ENCODE results near the gene POLE4.

POLE4 gene

GRCh38 chr2:74927621-74928020 lies 30.8 kb upstream of the POLE4 start:
- H3K4me3 Mint-ChIP-seq, result no peak overlapping the region
- peaks cover 21% of the 10 kb centered on the region for H3K36me3 Mint-ChIP-seq
- DNase-seq (ENCODE audit: low spot score in 2 of 2), result no peak
- no peaks in the 10 kb centered on the region for H3K9me3 Mint-ChIP-seq
- H3K27ac Mint-ChIP-seq, result no peak overlapping the region
- peaks cover 2% of the 10 kb centered on the region for H3K4me1 Mint-ChIP-seq
- no peak for ATAC-seq (ENCODE audit: low read depth)
- H3K27me3 Mint-ChIP-seq, result peaks cover 5% of the 10 kb centered on the region

GRCh38 chr2:74930811-74931486 lies 27.5 kb upstream of the POLE4 start:
- Mint-ChIP-seq H3K27me3 (peaks cover 5% of the 10 kb centered on the region), H3K27ac (no peak overlapping the region), H3K9me3 (no peaks in the 10 kb centered on the region), H3K4me1 (no peaks in the 10 kb centered on the region), H3K36me3 (peaks cover 23% of the 10 kb centered on the region), H3K4me3 (no peak overlapping the region)
- DNase-seq (ENCODE audit: low spot score in 2 of 2) (no peak), ATAC-seq (ENCODE audit: low read depth) (no peak)

- Mint-ChIP-seq H3K4me1 (no peaks in the 10 kb centered on the region), H3K27me3 (peaks cover 5% of the 10 kb centered on the region), H3K27ac (no peak overlapping the region), H3K9me3 (no peaks in the 10 kb centered on the region), H3K4me3 (no peak overlapping the region), H3K36me3 (peaks cover 23% of the 10 kb centered on the region)
- DNase-seq (ENCODE audit: low spot score in 2 of 2), result no peak
- no peak for ATAC-seq (ENCODE audit: low read depth)
Observed at GRCh38 chr2:74931940-74932339, 26.5 kb upstream of the POLE4 start.

GRCh38 chr2:74935975-74936391 lies 22.5 kb upstream of the POLE4 start:
- peaks cover 2% of the 10 kb centered on the region for H3K27me3 Mint-ChIP-seq
- peaks cover 9% of the 10 kb centered on the region for H3K36me3 Mint-ChIP-seq
- DNase-seq (ENCODE audit: low spot score in 2 of 2) (no peak), ATAC-seq (ENCODE audit: low read depth) (no peak)
- H3K9me3 Mint-ChIP-seq, result no peaks in the 10 kb centered on the region
- no peak overlapping the region for H3K27ac Mint-ChIP-seq
- H3K4me3 Mint-ChIP-seq, result no peak overlapping the region
- H3K4me1 Mint-ChIP-seq, result no peaks in the 10 kb centered on the region

- H3K27me3 Mint-ChIP-seq, result no peaks in the 10 kb centered on the region
- peaks cover 4% of the 10 kb centered on the region for H3K36me3 Mint-ChIP-seq
- H3K4me1 Mint-ChIP-seq, result no peaks in the 10 kb centered on the region
- DNase-seq (ENCODE audit: low spot score in 2 of 2) (no peak), ATAC-seq (ENCODE audit: low read depth) (no peak)
- H3K27ac Mint-ChIP-seq, result no peak overlapping the region
- no peaks in the 10 kb centered on the region for H3K9me3 Mint-ChIP-seq
- H3K4me3 Mint-ChIP-seq, result no peak overlapping the region
Observed at GRCh38 chr2:74937221-74937880, 21.1 kb upstream of the POLE4 start.

GRCh38 chr2:74938264-74938663 lies 20.2 kb upstream of the POLE4 start:
- H3K27ac Mint-ChIP-seq, result no peak overlapping the region
- DNase-seq (ENCODE audit: low spot score in 2 of 2) (no peak), ATAC-seq (ENCODE audit: low read depth) (no peak)
- no peaks in the 10 kb centered on the region for H3K27me3 Mint-ChIP-seq
- H3K36me3 Mint-ChIP-seq, result peaks cover 2% of the 10 kb centered on the region
- no peaks in the 10 kb centered on the region for H3K4me1 Mint-ChIP-seq
- no peaks in the 10 kb centered on the region for H3K9me3 Mint-ChIP-seq
- H3K4me3 Mint-ChIP-seq, result no peak overlapping the region

GRCh38 chr2:74939919-74940812 lies 18.3 kb upstream of the POLE4 start:
- Mint-ChIP-seq H3K36me3 (peaks cover 6% of the 10 kb centered on the region), H3K27me3 (peaks cover 1% of the 10 kb centered on the region), H3K27ac (no peak overlapping the region), H3K4me3 (no peak overlapping the region), H3K9me3 (no peaks in the 10 kb centered on the region), H3K4me1 (peaks cover 4% of the 10 kb centered on the region)
- ATAC-seq (ENCODE audit: low read depth), result no peak
- DNase-seq (ENCODE audit: low spot score in 2 of 2), result no peak

- Mint-ChIP-seq H3K36me3 (peaks cover 6% of the 10 kb centered on the region), H3K4me3 (no peak overlapping the region), H3K27ac (no peak overlapping the region), H3K27me3 (peaks cover 1% of the 10 kb centered on the region), H3K9me3 (no peaks in the 10 kb centered on the region), H3K4me1 (peaks cover 10% of the 10 kb centered on the region)
- no peak for ATAC-seq (ENCODE audit: low read depth)
- no peak for DNase-seq (ENCODE audit: low spot score in 2 of 2)
Observed at GRCh38 chr2:74941284-74941683, 17.2 kb upstream of the POLE4 start.

- no peak overlapping the region for H3K27ac Mint-ChIP-seq
Observed at GRCh38 chr2:74942263-74942662, 16.2 kb upstream of the POLE4 start.

GRCh38 chr2:74944987-74945787 lies 13.3 kb upstream of the POLE4 start:
- H3K27ac Mint-ChIP-seq, result no peak overlapping the region

More at GRCh38 chr2:74942263-74942662, 16.2 kb upstream of the POLE4 start:
- ATAC-seq (ENCODE audit: low read depth) (no peak), DNase-seq (ENCODE audit: low spot score in 2 of 2) (no peak)
- Mint-ChIP-seq H3K9me3 (no peaks in the 10 kb centered on the region), H3K36me3 (peaks cover 6% of the 10 kb centered on the region), H3K4me3 (no peak overlapping the region), H3K4me1 (peaks cover 10% of the 10 kb centered on the region), H3K27me3 (peaks cover 1% of the 10 kb centered on the region)

GRCh38 chr2:74945788-74946331 lies 12.6 kb upstream of the POLE4 start:
- no peak for ATAC-seq (ENCODE audit: low read depth)
- peaks cover 1% of the 10 kb centered on the region for H3K27me3 Mint-ChIP-seq
- no peak overlapping the region for H3K4me3 Mint-ChIP-seq
- no peak overlapping the region for H3K27ac Mint-ChIP-seq
- no peak for DNase-seq (ENCODE audit: low spot score in 2 of 2)
- H3K4me1 Mint-ChIP-seq, result peaks cover 14% of the 10 kb centered on the region
- H3K9me3 Mint-ChIP-seq, result peaks cover 3% of the 10 kb centered on the region
- H3K36me3 Mint-ChIP-seq, result peaks cover 21% of the 10 kb centered on the region

More at GRCh38 chr2:74944987-74945787, 13.3 kb upstream of the POLE4 start:
- H3K36me3 Mint-ChIP-seq, result peaks cover 18% of the 10 kb centered on the region
- peaks cover 3% of the 10 kb centered on the region for H3K9me3 Mint-ChIP-seq
- no peak overlapping the region for H3K4me3 Mint-ChIP-seq
- H3K4me1 Mint-ChIP-seq, result peaks cover 11% of the 10 kb centered on the region
- H3K27me3 Mint-ChIP-seq, result peaks cover 1% of the 10 kb centered on the region
- peak; percentile 99 for ATAC-seq (ENCODE audit: low read depth)
- no peak for DNase-seq (ENCODE audit: low spot score in 2 of 2)

GRCh38 chr2:74947703-74948102 lies 10.7 kb upstream of the POLE4 start:
- peaks cover 30% of the 10 kb centered on the region for H3K36me3 Mint-ChIP-seq
- H3K9me3 Mint-ChIP-seq, result peaks cover 4% of the 10 kb centered on the region
- peaks cover 24% of the 10 kb centered on the region for H3K4me1 Mint-ChIP-seq
- no peak for DNase-seq (ENCODE audit: low spot score in 2 of 2)
- peaks cover 1% of the 10 kb centered on the region for H3K27me3 Mint-ChIP-seq
- no peak overlapping the region for H3K4me3 Mint-ChIP-seq
- H3K27ac Mint-ChIP-seq, result no peak overlapping the region
- ATAC-seq (ENCODE audit: low read depth), result no peak

GRCh38 chr2:74948779-74949178 lies 9.7 kb upstream of the POLE4 start:
- Mint-ChIP-seq H3K27ac (no peak overlapping the region), H3K4me3 (no peak overlapping the region), H3K9me3 (peaks cover 6% of the 10 kb centered on the region), H3K27me3 (no peaks in the 10 kb centered on the region), H3K4me1 (peaks cover 25% of the 10 kb centered on the region), H3K36me3 (peaks cover 31% of the 10 kb centered on the region)
- no peak for DNase-seq (ENCODE audit: low spot score in 2 of 2)
- no peak for ATAC-seq (ENCODE audit: low read depth)
